DMS153 (cell line): Measurements from ENCODE around the gene CDH4.
A peak's percentile ranks its signal among the peaks of the same experiment; 100 is the strongest.

Source experiments
- DNase-seq: peaks from one replicate; lab custom pipeline; 2025; lab: John Stamatoyannopoulos, UW

The CDH4 gene

DNA sequence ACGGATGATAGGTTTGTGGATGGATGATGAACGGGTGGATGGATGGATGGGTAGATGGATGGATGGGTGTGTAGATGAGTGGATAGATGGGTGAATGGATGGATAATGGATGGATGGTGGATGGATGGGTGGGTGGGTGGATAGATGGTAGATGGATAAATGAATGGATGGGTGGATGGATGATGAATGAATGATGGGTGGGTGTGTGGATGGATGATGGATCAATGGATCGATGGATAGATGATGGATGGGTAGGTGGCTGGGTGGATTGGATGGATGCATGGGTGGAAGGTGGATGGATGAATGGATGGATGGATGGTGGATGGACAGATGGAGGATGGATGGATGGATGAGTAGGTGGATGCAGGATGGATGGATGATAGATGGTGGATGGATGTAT, 419.5 kb downstream of the CDH4 start:
- DNase-seq = no peak

DNA sequence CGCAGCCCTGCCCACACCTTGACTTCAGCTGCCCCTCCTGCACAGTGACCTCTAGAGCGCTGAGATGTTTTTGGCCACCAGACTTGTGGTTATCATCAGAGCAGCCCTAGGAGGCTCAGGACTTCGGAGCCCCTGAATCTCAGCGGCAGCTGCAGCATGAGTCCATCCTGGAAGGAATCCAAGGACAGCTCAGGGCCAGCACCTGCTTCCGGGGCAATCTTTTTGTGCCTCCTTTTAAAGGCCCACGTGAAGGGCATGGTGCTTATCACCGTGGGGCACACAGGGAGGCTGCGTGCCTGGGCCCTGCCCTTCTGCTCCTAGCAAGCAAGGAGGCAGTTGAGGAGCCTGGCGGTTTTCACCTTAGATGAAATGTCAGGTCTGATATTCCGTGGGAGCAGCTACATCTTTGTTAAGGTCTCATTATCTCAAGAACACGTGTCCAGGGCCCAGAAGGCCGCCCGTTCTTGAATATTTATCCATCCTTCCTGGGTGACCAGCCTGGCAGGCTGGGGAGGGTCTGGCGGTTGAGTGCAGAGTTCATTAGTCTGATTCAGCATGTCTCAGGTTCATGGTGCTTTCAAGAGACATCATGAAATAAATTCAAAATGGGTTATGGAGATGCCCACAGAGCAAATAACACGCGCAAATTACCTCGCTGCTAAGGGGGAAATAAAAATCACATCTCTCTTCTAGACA, 421.2 kb downstream of the CDH4 start:
- DNase-seq = peak; percentile 60

- no peak for DNase-seq
These were observed 422.1 kb downstream of the CDH4 start for GRCh38 chr20:61674121-61674520.

- no peak for DNase-seq
These were observed 422.6 kb downstream of the CDH4 start for GRCh38 chr20:61674688-61675087.

GRCh38 chr20:61677928-61678327, 425.9 kb downstream of the CDH4 start:
- DNase-seq = no peak

- no peak for DNase-seq
These were observed 426.4 kb downstream of the CDH4 start for GRCh38 chr20:61678437-61678836.

DNA sequence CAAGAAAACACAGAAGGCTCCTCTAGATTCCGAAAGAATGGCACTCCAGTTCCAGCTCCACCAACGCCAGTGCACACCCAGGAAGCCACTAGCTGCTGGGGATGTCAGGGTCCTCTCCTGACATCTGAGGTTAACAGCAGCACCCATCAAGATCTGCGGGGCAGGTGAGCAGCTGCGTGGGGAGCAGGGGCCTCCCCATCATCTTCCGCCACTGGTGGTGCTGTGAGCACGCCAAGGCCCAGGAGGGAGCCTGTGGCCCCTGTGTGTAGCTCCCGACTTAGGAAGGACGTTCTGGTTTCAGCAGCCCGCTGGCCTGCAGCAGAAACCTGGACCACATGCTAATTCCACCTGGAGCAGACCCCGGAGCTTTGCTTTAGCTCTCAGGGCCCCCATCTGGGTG, 427.4 kb downstream of the CDH4 start:
- DNase-seq = no peak

DNA sequence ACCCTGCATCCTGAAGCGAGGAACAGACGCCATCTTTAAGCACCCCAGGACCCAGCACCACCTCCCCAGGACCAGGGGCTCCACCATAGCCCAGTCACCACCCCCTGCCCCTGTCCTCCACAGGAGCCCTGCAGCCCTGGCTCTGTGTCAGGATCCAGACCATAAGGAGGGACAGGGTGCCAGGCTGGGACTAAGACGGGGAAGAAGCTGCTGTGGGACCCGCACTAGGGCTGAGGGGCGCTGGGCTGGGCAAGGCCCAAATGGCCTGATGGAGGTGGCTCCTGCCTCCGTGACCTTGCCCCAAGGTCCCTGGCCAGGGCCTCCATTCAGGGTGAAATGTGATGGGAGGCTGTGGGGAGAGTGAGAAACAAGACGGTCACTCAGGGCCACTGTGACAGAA, 428.0 kb downstream of the CDH4 start:
- no peak for DNase-seq

- DNase-seq = no peak
These were observed 430.3 kb downstream of the CDH4 start for GRCh38 chr20:61682114-61682995.

DNA sequence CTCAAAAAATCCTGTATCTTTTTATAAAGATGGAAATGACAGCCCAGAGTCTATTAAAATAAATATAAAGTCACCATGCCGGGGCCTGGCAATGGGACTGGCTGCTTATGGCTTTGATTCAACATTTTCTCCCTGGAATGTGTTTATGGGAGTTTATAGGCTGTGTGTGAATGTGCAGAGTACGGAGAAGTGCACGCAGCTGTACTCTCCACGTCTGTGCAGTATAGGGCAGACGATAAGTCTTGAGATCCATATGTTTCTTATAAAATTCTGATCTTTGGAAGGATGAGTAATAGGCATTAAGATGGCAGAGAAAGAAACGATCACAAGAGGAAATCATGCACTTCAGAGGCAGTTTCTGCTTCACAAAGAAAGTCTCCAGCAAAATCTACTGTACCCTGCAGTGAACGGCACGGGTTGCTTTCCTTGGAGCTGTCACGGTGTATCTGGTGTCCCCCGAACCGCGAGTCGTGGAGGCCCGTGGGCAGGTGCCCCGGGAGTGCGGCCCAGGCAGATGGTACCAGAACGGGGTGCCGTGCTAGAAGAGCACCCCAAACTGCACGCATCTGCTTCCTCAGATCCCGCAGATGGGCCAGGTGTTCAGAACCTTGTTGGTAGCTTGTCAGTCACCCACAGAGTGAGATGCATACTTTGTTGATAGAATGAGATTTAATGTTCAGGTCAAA, 431.1 kb downstream of the CDH4 start:
- DNase-seq = no peak

- peak; percentile 69 for DNase-seq
These were observed 431.7 kb downstream of the CDH4 start for GRCh38 chr20:61683721-61684120.

DNA sequence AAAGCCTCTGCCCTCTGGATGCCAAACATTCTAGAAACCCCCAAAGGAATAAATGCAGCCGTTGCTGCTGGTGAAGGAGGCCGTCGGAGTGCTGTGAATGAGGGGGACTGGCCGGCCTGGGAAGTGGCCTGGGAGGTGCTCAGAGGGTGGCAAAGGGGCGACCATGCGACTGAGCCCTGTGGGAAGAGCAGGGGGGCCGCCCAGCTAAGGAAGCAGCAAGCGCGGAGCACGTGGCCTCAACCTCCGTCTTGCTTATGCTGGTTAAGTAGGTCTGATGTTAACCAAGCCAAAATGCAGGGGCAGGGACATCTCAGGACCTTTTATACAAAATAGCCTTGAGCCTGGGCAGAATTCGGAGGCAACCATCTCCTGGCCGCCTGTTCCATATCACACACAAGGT, 432.1 kb downstream of the CDH4 start:
- DNase-seq = no peak

- DNase-seq = no peak
These were observed 432.6 kb downstream of the CDH4 start for GRCh38 chr20:61684583-61685235.

DNA sequence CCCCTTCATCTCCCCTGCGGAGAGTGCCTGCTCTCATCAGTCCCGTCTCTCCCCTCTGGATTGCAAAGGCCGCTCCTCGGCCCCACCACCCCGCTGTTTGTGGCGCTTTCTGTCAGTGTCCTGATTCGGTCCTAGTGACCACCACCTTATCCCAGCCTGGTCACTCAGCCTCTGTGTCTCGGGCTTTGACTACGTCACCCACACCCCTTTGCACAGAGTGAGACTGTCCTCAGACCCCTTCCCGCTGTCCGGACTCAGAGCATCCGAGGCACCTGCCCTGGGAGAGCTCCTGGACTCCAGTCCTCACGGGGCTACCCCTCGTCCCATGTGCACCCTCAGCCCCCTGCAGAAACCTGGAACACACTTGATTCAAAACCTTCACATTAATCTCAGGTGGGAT, 433.4 kb downstream of the CDH4 start:
- DNase-seq = no peak

GRCh38 chr20:61686051-61686936, 434.2 kb downstream of the CDH4 start:
- no peak for DNase-seq

GRCh38 chr20:61688411-61688810, 436.4 kb downstream of the CDH4 start:
- no peak for DNase-seq

DNA sequence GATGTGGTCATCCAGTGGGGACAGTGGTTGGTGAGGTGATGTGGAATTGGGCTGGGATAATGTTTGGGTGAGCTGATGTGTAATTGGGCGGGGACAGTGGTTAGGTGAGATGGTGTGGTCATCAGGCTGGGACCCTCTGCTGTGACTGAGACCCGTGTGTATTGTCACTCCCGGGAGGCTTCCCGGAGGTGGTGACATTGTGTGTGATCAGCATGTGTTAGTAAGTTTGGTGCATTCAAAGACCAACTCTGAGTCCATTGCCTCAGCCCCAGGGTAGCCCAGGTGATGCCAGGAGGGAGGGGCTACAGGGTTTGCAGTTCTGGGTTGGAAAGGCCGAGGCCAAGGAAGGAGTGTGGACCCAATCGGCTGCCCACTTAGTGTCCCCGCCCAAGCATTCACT, 438.1 kb downstream of the CDH4 start:
- DNase-seq = no peak

DNA sequence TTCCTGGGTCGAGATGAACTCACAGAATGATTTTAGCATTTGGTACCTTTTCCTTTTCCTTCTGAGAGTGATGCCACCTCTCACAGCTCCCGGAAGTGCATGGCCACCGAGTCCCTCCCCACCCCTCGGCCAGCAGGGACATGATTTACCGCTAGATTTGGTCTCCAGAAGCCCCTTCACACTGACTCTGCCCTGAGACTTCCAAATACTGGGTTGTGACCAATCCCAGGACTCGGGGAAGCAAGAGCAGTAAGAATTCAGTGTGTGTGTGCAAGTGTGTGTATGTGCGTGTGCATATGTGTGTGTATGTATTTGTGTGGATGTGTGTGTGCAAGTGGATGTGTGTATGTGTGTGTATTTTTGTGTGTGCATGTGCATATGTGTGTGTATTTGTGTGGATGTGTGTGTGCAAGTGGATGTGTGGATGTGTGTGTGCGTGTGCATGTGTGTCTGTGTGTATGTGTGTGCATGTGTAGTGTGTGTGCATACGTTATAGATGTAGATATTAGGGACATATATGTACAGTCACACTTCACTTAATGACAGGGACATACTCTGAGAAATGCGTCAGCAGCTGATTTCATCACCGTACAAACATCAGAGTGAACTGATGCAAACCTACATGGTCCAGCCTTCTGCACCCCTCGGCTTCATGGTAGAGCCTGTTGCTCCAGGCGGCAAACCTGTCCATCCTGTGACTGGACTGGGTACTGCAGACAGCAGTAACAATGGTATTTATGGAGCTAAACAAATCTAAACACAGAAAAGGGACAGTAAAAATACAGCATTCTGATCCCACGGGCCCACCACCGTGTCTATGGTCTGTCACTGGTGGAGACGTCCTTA, 439.2 kb downstream of the CDH4 start:
- no peak for DNase-seq

DNA sequence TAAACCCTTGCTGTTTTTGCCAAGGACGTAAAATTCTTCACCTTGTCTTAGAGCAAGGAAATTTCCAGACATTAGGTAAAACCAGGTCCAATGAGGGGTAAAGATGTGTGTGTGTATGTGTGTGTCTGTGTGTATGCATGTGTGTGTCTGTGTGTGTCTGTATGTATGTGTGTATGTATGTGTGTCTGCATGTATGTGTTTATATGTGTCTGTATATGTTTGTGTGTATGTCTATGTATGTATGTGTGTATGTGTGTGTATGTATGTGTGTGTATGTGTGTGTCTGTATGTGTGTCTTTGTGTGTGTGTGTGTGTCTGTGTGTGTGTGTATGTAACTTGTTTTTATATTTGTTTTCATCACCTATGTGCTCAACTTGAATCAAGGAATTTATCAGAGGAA, 439.9 kb downstream of the CDH4 start:
- no peak for DNase-seq

- DNase-seq = no peak
These were observed 440.4 kb downstream of the CDH4 start for GRCh38 chr20:61692479-61692878.
